Sigmoid colon (tissue), 7 donors: ENCODE measurements around the gene OGFRL1. TPM values are rescaled to one million over a fixed set of nuclear protein-coding genes. Genes with fewer than 3 reads are reported as not detected.
A peak's percentile ranks its signal among the peaks of the same experiment; 100 is the strongest.
"Not testable (repeated sequence)": the region's sequence is repeated elsewhere in the genome, so short reads cannot be mapped to it uniquely, and the experiment has no call there.

ENCODE experiments used
- DNase-seq: peaks from one replicate; pipeline ENCODE4 v3.0.0-alpha.2; 2019
- H3K27ac ChIP-seq, 4 donors: fragments of 200-600 bp; sonication (generic); one replicate each; pipeline ENCODE4 v1.5.1; 2016 to 2019; ENCODE audit warnings: mild to moderate bottlenecking in 1 of 4
- H3K27me3 ChIP-seq, 3 donors: fragments of 200-600 bp; sonication (generic); one replicate each; pipeline ENCODE4 v1.5.1; 2019; ENCODE audit warnings: mild to moderate bottlenecking in 1 of 3
- H3K36me3 ChIP-seq, 4 donors: fragments of 200-600 bp; sonication (generic); one replicate each; pipeline ENCODE4 v1.5.1; 2016 to 2019
- H3K4me1 ChIP-seq, 4 donors: fragments of 200-600 bp; sonication (generic); one replicate each; pipeline ENCODE4 v1.5.1; 2017 to 2019
- H3K4me3 ChIP-seq, 4 donors: fragments of 200-600 bp; sonication (generic); one replicate each; pipeline ENCODE4 v1.5.1; 2017 to 2019; ENCODE audit warnings: mild to moderate bottlenecking in 2 of 4, moderate library complexity in 1 of 4
- H3K9me3 ChIP-seq, 4 donors: fragments of 200-600 bp in 3 of 4; sonication (generic) in 3 of 4; one replicate each; pipeline versions ENCODE4 v1.5.1 to v1.6.1; 2013 to 2019
- CTCF ChIP-seq, 4 experiments: fragments of 450-650 bp in 3 of 4; fragments of 200-600 bp in 1 of 4; IDR thresholded peaks; one replicate each; pipeline ENCODE4 v1.5.1; 2016 to 2019; ENCODE audit warnings: antibody characterized with exemption in 4 of 4, mild to moderate bottlenecking in 3 of 4, moderate library complexity in 2 of 4
- EP300 ChIP-seq, 4 donors: sonication (generic); formaldehyde crosslinking; IDR thresholded peaks; one replicate each; pipeline ENCODE4 v1.6.1; 2017; ENCODE audit warnings: antibody characterized with exemption in 4 of 4
- POLR2A ChIP-seq, 2 donors: fragments of 450-650 bp; IDR thresholded peaks; one replicate each; pipeline ENCODE4 v1.6.1; 2016; ENCODE audit warnings: antibody characterized with exemption in 2 of 2, mild to moderate bottlenecking in 2 of 2, moderate library complexity in 2 of 2
- POLR2AphosphoS5 ChIP-seq, 4 donors: sonication (generic); formaldehyde crosslinking; IDR thresholded peaks; one replicate each; pipeline ENCODE4 v1.6.1; 2017; ENCODE audit warnings: antibody characterized with exemption in 4 of 4
- WGBS, 2 donors: extraction: QIAGEN DNeasy Blood & Tissue Kit; methylation state at CpG; one replicate each; pipeline ENCODE4 v1.1.7; 2013; 5-methylcytosine and 5-hydroxymethylcytosine counted together
- intact Hi-C: fragments of 100-400 bp; cut with DNase I; formaldehyde crosslinking; loops from one replicate; pipeline ENCODE4 v1.15.1; 2023
- polyA plus RNA-seq, 3 donors: library from polyadenylated mRNA; stranded (reverse); fragments of 200-250 nt; gene quantifications; one replicate each; pipeline ENCODE4 v1.2.3, GENCODE V29; 2013
- total RNA-seq, 4 donors: library from RNA; depleted of rRNA; stranded (reverse); fragments of >200 nt; gene quantifications; one replicate each; pipeline ENCODE4 v1.1.0, GENCODE V29; 2016
- donor health status: healthy with polysubstance abuse.
- donor health status: Bipolar disorder and iron deficiency.
- donor health status: healthy.

OGFRL1 gene
- total and polyA plus RNA-seq, 7 donors, result 3.2 to 58.5 (median 23.0) TPM

GRCh38 chr6:71254323-71254722, 34.3 kb upstream of the OGFRL1 start:
- intact Hi-C loops, result no loop called here
- Histone ChIP-seq H3K4me3 (no peak overlapping the region), H3K36me3 (no peaks in the 10 kb centered on the region), H3K9me3 (no peaks in the 10 kb centered on the region), H3K27me3 (no peaks in the 10 kb centered on the region), H3K4me1 (peaks cover 0 to 8% (median 3%) of the 10 kb centered on the region in 4 donors), H3K27ac (no peak overlapping the region)
- TF ChIP-seq POLR2AphosphoS5 (IDR thresholded peaks at IDR 0.05), result no peak
- TF ChIP-seq POLR2A (IDR thresholded peaks at IDR 0.05), result no peak
- no peak for TF ChIP-seq CTCF (IDR thresholded peaks at IDR 0.05)
- no peak for TF ChIP-seq EP300 (IDR thresholded peaks at IDR 0.05)
- WGBS, 2 donors, result 19 to 38% methylated on average over 3 of the region's 3 CpGs
- DNase-seq, result no peak

GRCh38 chr6:71258078-71258866, 30.3 kb upstream of the OGFRL1 start:
- peak overlapping the region in 2 of 4 donors; percentile 12 to 36 for H3K27ac ChIP-seq
- intact Hi-C loops, result no loop called here
- no peak for DNase-seq

GRCh38 chr6:71259888-71260604, 28.6 kb upstream of the OGFRL1 start:
- WGBS, 2 donors, result 84 to 85% methylated on average over 2 of the region's 2 CpGs
- TF ChIP-seq CTCF (IDR thresholded peaks at IDR 0.05), result no peak
- TF ChIP-seq POLR2A (IDR thresholded peaks at IDR 0.05), result no peak
- TF ChIP-seq POLR2AphosphoS5 (IDR thresholded peaks at IDR 0.05), result no peak
- no peak for TF ChIP-seq EP300 (IDR thresholded peaks at IDR 0.05)
- DNase-seq, result no peak
- Histone ChIP-seq H3K36me3 (no peaks in the 10 kb centered on the region), H3K27ac (no peak overlapping the region), H3K4me3 (no peak overlapping the region), H3K27me3 (no peaks in the 10 kb centered on the region), H3K4me1 (no peaks in the 10 kb centered on the region), H3K9me3 (no peaks in the 10 kb centered on the region)
- intact Hi-C loops, result no loop called here

More at GRCh38 chr6:71258078-71258866, 30.3 kb upstream of the OGFRL1 start:
- 73 to 81% methylated on average over 7 of the region's 7 CpGs for WGBS, 2 donors
- TF ChIP-seq EP300 (IDR thresholded peaks at IDR 0.05) (no peak), POLR2AphosphoS5 (IDR thresholded peaks at IDR 0.05) (no peak), CTCF (IDR thresholded peaks at IDR 0.05) (no peak), POLR2A (IDR thresholded peaks at IDR 0.05) (no peak)
- Histone ChIP-seq H3K9me3 (no peaks in the 10 kb centered on the region), H3K36me3 (no peaks in the 10 kb centered on the region), H3K27me3 (no peaks in the 10 kb centered on the region), H3K4me3 (no peak overlapping the region), H3K4me1 (no peaks in the 10 kb centered on the region)

GRCh38 chr6:71262914-71263313, 25.7 kb upstream of the OGFRL1 start:
- WGBS, 2 donors, result 79 to 81% methylated on average over 7 of the region's 7 CpGs
- TF ChIP-seq POLR2AphosphoS5 (IDR thresholded peaks at IDR 0.05) (no peak), CTCF (IDR thresholded peaks at IDR 0.05) (no peak), EP300 (IDR thresholded peaks at IDR 0.05) (no peak), POLR2A (IDR thresholded peaks at IDR 0.05) (no peak)
- Histone ChIP-seq H3K27me3 (no peaks in the 10 kb centered on the region), H3K4me1 (no peaks in the 10 kb centered on the region), H3K4me3 (no peak overlapping the region), H3K36me3 (no peaks in the 10 kb centered on the region), H3K9me3 (no peaks in the 10 kb centered on the region), H3K27ac (no peak overlapping the region)
- no peak for DNase-seq
- intact Hi-C loops, result no loop called here

- H3K9me3 ChIP-seq, intact Hi-C loops, H3K27me3 ChIP-seq, H3K4me3 ChIP-seq, H3K4me1 ChIP-seq, H3K36me3 ChIP-seq, DNase-seq, H3K27ac ChIP-seq: not testable (repeated sequence)
- WGBS, 2 donors, result 94 to 96% methylated on average over 24 of the region's 24 CpGs
Observed at GRCh38 chr6:71266392-71266791, 22.2 kb upstream of the OGFRL1 start.
